GM18520 (cell line): ENCODE results near the gene TMEM51.
"Not testable (repeated sequence)": the region's sequence is repeated elsewhere in the genome, so short reads cannot be mapped to it uniquely, and the experiment has no call there.

ENCODE experiments used
- ATAC-seq: cut with Tn5 transposase; IDR thresholded peaks from one replicate; pipeline ENCODE4 v1.9.1; 2021; ENCODE audit not compliant: unreplicated experiment

The TMEM51 gene

DNA sequence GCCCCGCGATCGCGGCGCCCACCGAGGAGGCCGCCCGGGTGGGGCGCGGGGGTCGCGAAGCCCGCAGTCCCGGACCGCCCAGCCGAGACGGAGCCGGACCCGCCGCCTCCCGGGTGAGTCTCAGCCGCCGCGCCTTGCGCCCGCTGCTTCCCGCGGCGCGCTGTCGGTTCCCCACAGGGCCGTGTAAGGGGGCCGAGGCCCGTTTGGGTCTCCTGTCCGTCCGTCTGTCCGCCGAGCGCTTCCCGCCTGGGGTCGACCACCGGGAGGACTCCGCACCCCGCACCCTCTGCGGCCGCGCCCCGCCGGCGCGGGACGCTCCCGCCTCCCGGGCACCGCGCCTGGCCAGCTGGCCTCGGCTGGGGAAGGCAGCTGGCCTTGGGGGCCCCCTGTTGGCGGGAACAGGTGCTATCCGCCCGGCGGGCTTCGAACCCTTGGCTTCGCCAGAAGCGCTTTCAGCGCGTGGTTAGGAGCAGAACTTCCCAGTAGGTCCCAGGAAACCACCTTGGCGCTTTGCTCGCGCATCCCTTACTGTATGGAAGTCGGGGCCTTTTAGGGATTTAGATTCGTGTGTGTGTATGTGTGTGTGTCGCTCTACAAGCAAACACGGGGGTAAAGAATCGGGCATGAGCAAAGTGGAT lies 414 bp downstream of the TMEM51 start:
- no peak for ATAC-seq

DNA sequence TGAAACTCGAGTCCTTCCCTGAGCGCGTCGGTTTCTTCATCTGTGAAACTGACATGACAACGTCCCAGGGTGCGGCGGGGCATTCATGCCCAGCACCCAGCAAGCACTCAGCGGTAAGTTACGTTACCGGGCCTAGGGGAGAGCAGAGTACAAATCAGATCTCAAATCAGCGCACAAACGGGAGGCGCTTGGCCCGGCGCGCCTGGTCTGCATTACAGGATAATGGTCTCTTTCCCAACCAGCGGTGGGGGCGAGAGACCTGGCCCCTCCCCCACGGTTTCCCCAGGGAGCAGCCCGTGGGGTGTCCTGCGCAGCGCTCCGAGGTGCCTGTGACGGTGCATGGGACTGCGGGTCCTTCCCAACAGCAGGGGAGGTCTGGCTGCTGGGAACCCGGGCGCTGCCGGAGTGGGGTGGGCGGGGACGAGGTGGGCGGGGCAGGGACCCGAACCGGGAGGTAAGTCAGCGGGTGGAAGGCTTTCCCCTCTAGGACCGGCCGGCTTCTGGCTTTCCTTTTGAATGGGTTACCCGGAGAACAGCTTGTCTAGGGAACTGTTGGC lies 1.0 kb downstream of the TMEM51 start:
- ATAC-seq: no peak

GRCh38 chr1:15155191-15155590 lies 1.6 kb downstream of the TMEM51 start:
- ATAC-seq: no peak

- ATAC-seq: no peak
Observed at GRCh38 chr1:15155888-15156741, 2.6 kb downstream of the TMEM51 start.

DNA sequence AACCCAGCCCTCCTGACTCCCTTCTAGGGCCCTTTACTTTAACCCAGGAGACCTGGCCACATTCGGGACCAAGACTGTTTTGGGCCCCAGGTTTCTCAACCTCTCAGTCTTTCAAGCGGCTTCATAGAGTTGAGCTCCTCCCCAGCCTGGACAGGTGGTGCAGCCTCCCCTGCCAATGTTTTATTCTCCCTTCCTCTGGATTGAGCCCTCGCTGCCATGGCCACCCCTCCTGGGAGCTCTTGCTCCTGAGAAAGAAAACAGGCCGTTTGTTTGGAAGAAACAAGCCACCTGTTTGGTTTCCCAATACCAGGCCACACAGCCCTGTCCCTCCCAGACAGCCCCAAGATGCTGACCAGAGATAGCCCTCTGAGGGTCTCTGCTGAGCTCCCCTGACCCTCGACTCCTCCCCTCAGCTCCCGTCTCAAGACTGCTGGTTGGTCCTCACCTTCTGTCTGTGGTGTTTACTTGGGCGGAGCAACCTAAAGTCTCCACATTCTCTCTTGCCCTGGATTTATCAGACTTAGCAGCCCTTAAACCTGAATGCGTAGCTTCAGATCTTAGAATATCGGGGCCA lies 3.3 kb downstream of the TMEM51 start:
- no peak for ATAC-seq

- no peak for ATAC-seq
Observed at GRCh38 chr1:15157524-15158399, 4.2 kb downstream of the TMEM51 start.

GRCh38 chr1:15158506-15159165 lies 5.1 kb downstream of the TMEM51 start:
- no peak for ATAC-seq

DNA sequence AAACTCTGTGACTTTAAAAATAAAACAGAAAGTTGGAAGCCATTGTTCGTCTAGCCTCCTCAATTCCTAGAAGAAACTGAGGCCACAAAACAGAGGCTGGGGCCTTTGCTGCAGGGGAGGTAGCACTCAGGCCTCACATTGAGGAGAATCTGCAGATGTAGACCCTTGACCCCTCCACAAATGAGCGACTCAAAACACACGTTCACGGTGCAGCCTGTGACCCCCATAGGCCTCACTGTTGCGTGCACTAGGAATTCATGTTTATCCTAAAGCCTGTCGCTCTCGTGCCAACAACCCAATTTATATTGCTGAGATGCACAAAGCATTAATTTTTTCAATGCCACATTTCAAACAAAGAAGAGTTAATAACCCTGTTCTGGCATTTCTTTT lies 5.6 kb downstream of the TMEM51 start:
- ATAC-seq: no peak

GRCh38 chr1:15160626-15161025 lies 7.1 kb downstream of the TMEM51 start:
- ATAC-seq: no peak

DNA sequence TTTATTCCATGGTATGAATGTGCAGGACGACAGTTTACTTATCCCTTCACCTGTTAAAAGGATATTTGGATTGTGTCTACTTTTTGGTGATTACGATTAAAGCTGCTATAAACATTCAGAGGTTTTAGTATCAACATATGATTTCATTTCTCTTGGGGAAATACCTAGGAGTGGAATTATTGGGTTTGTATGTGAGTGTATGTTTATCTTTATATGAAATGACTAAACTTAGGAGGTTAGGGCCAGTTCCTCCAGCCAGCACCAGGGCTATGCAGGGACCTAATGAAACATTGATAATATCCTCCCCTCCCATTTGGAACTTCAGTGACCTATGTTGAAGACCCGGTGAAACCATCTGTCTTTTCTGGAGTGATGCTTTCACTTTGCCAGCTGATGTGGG lies 13.8 kb downstream of the TMEM51 start:
- ATAC-seq: no peak

GRCh38 chr1:15168479-15168878 lies 14.9 kb downstream of the TMEM51 start:
- ATAC-seq: no peak

GRCh38 chr1:15170071-15170470 lies 16.5 kb downstream of the TMEM51 start:
- ATAC-seq: no peak

- no peak for ATAC-seq
Observed at GRCh38 chr1:15171271-15171908, 17.8 kb downstream of the TMEM51 start.

- no peak for ATAC-seq
Observed at GRCh38 chr1:15172405-15173259, 19.1 kb downstream of the TMEM51 start.

DNA sequence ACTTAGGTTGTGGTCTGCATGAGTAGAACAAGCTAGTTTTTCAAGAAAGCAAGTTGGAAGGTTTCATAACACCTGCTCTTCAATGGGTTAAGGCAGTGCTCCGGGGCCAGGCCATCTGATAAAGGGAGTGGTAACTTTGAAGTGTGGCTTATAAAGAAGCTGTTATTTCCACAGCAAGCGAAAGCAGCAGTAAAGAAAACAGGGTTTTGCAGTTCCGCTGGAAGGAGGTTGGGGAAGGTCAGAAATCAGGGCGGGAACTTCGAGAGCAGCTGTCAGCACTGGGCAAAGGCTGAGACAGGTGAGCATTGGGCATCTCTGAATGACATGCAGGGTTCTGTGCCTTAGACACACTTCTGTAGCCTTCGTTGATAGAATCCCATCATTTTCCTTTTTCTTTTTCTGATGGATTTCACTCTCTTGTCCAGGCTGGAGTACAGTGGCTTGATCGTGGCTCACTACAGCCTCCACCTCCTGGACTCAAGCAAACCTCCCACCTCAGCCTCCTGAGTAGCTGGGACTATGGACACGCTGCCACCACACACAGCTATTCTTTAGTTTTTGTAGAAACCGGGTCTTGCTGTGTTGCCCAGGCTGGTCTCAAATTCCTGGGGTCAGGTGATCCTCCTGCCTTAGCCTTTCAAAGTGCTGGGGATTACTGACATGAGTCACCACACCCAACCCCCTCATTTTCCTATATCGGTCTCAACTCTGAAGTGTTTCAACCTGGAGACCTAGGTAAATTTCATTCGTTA lies 20.5 kb downstream of the TMEM51 start:
- ATAC-seq: no peak

DNA sequence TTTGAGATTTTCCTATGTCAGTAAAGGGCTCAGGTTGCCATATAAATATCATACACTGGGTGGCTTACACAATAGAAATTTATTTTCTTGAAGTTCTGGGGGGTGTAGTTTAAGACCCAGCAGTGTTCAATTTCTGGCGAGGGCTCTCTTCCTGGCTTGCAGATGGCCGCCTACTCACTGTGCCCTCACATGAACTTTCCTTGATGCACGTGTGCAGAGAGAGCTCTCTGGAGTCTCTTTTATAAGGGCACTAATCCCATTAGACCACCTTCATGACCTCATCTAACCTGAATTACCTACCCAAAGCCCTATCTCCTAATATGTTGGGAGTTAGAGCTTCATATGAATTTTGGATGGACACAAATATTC lies 21.1 kb downstream of the TMEM51 start:
- no peak for ATAC-seq

- ATAC-seq: not testable (repeated sequence)
Observed at GRCh38 chr1:15175324-15176094, 22.0 kb downstream of the TMEM51 start.

DNA sequence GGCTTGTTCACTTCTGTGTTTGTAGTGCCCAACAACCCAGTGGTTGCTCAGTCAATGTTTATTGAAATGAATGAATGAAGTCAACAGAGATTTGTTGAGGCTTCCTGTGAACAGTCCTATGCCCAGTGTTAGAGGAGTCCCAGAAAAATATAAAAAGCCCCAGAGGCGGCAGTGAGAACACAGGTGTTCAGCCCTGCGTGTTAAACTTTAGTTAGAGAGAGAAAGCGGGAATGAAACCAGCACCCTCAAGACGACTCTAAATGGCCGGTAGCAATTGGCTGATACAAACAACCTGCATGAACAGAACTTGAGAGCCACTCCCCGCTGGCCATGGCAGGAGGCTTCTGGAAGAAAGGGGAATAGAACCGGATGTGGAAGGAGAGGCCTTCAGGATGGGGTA lies 22.6 kb downstream of the TMEM51 start:
- no peak for ATAC-seq
